GM19023 (cell line): ENCODE results near the gene MYB.

Source experiments
- ATAC-seq: cut with Tn5 transposase; IDR thresholded peaks from one replicate; pipeline ENCODE4 v1.9.1; 2021; ENCODE audit warnings: mild to moderate bottlenecking, moderate library complexity; ENCODE audit not compliant: unreplicated experiment

The MYB gene

GRCh38 chr6:135219346-135219745 is 38.2 kb downstream of the MYB start:
- ATAC-seq: no peak

DNA sequence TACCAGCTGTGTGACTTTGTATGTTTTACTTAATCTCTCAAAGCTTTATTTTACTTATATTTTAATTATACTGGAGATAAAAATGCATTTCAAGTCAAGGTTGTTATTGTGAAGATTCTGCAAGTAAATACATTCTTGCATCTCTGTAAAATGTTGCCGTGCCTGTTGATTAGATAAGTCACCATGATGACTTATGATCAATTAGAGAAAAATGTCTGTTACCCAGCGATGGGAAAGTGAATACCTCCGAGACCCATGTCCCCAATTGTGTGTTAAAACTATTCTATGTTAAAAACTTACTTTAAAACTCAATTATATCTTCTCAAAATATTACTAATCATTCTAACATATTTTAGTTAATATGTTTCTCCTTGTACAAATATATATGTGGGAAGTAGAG is 39.9 kb downstream of the MYB start:
- ATAC-seq: no peak

GRCh38 chr6:135221505-135221904 is 40.4 kb downstream of the MYB start:
- no peak for ATAC-seq

- ATAC-seq: no peak
These were observed 41.5 kb downstream of the MYB start for GRCh38 chr6:135222623-135223022.

DNA sequence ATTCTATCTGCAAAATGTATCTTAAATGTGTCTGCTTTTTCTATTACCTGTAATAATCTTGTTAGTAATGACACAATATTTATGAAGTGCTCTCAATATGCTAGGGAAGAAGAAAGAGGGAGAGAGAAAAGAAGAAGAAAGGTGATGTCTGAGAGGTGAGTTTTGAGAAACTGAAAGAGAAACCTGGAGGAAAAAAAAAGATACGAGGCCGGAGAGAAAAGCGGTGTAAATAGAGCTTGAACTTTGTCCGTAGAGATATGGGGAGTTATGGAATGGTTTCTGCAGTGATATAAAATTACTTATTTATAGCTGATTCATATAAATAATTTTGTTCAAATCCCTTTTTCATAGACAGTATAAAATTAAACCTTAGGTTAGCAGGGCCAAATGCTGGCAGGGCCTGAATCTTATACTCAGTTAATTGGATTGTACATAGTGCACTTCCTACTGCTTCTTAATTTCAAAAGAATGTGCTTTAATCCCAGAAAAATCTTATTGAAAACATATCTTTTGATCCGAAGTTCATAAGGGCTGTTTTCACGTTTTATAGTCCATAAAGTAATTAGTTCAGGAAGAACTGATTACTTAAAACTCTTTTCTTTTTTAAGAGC is 43.0 kb downstream of the MYB start:
- ATAC-seq: no peak

DNA sequence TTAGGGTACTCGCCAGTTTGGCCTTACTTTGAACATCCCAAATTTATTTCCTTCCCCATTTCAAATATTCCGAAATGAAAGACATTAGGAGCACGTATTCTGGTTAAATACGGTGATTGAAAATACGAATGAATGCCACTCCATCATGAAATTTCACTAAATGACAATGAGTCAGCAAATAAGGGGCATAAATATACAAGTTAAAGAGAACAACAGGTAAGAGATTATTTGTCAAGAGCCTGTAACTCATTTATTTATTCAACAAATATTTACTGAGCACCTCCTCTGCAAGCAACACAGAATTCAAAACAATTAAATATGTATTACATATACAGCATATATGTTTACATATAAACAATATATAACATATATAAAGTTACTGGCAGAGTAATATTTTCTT is 44.8 kb downstream of the MYB start:
- ATAC-seq: no peak

DNA sequence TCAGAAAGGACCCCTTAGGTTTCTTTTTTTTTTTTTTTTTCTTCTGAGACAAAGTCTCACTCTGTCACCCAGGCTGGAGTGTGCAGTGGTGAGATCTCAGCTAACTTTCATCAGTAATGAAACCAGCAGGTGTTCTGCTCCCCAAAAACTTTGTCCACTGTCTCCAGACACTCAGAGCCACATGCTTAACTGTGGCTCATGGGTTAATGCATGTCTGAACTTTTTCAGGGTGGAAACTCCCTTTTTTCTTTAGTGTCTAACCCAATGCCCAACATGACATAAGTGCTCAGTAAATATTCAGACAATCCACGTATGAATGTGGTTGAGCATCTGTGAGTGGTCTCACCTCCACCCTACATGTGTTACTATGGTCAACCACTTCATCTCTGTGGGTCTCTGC is 45.4 kb downstream of the MYB start:
- ATAC-seq: peak; percentile 82

GRCh38 chr6:135227349-135227748 is 46.2 kb downstream of the MYB start:
- ATAC-seq: no peak

- no peak for ATAC-seq
These were observed 46.6 kb downstream of the MYB start for GRCh38 chr6:135227758-135228157.

DNA sequence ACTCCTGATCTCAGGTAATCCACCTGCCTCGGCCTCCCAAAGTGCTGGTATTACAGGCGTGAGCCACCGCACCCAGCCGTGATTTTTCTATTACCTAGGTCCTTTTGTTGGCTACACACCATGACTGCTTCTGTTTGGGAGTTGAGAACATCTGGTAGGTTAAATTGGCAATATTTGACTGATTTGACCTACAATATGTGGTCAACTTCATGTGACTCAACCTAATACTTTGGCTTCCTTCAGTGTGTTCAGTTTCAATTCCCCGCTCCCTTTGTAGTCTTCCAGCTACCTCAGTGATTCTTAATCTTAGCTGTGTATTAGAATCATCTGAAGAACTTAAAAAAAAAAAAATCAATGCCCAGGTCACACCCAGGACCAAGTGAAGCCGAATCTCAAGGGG is 47.4 kb downstream of the MYB start:
- no peak for ATAC-seq

DNA sequence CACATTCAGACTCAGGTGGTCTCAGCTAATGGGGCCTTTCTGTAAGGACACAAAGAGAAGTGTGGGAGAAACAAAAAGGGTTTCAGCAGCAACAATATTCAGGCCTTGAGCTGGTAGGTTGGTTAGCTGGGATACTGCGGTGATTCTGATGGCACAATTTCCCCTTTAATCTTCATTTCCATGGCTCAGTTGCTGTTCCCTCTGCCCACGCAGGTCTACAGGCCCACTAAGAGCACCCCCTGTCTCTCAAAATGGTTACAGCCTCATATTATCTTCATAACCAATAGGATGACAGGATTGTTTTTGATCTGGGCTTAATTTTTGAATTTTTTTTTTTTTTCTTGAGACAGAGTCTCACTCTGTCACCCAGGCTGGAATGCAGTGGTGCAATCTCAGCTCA is 48.9 kb downstream of the MYB start:
- no peak for ATAC-seq

DNA sequence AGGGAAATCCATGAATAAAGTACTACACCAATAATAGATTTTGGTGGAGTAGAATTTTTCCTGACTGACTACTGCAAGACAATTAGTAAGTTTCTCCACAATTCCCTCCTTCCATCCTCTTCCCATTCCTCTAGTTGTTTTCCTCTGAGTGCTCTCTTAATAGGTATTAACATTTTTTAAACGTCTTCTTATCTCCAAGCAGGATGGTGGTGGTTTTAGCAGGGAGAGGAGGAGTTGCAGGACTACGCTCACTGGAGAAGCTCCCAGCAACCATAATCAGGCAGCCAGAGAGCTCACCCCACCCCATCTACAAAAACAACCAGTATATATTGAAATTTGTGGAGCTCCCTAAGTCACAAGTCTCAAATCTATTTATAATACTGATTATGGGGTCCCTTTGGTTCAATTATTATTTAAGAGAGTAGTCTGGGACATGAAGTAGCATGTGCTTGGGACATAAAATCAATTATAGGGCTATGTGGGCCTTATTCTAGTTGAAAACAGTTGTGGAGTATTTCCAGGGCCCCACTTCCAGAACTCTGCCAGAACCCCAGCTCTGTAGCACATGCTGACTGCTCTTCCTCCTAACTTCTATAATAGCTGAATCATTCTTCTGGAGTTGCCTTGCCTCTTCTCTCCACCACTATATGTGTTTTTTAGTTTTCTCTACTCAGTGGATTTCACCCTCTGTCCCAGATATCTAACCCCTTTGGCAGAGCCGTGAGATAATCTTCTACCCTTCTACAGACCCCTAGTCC is 49.8 kb downstream of the MYB start:
- ATAC-seq: no peak

- no peak for ATAC-seq
These were observed 50.3 kb downstream of the MYB start for GRCh38 chr6:135231469-135231844.

- ATAC-seq: peak; percentile 60
These were observed 52.8 kb downstream of the MYB start for GRCh38 chr6:135233686-135234491.

GRCh38 chr6:135234492-135234780 is 53.3 kb downstream of the MYB start:
- ATAC-seq: no peak

DNA sequence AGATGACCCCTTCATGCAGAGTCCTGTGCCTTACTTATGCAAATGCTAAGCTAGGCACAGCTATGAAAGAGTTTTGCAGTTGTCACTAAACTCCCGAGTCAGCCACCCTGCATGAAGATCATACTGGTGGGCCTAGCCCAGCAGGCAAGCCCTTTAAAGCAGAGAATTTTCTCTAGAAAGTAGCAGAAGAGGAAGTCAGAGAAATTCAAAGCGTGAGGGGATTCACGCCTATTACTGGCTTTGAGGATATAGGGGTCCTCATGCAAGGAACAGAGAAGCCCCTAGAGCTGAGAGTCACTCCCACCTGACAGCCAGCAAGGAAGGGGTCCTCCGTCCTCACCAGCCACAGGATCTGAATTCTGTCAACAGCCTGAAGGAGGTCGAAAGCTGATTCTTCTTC is 54.6 kb downstream of the MYB start:
- no peak for ATAC-seq

DNA sequence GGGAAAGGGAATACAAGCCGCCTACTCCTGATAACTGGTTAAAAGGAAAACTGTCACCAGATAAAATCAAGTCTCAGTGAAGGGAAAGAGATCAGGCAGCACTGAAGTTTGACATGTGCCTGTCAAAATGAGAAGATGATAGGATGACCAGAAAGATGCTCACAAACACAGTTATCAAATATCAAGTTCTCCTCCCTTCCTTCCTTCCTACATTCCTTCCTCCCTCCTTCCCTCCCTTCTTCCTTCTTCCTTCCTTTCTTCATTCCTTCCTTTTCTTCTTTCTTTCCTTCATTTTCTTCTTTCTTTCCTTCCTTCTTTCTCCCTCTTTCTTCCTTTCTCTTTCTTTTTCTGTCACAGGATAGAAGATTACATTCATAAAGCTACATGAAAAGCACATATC is 55.2 kb downstream of the MYB start:
- no peak for ATAC-seq

- no peak for ATAC-seq
These were observed 55.6 kb downstream of the MYB start for GRCh38 chr6:135236732-135237131.

DNA sequence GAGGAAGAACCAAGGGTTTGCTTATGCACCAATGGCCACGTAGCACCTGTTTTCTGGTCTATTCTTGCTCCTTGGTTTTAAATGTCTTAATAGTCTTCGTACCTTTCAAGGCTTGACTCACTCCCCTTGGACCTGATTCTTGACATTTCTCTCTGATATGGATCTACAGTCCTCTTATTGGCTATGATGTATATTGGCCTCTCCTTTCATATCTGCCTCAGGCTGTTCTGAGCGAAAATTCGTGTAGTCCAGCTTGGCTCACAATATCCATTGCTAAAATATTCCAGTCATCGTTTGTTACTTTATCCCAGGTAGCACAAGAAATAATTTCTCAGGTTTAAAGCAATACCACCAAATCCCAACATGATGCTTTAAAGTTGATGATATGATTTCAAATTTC is 59.6 kb downstream of the MYB start:
- no peak for ATAC-seq

GRCh38 chr6:135243871-135244796 is 63.0 kb downstream of the MYB start:
- ATAC-seq: no peak

GRCh38 chr6:135244805-135245204 is 63.7 kb downstream of the MYB start:
- no peak for ATAC-seq
